Erythroblast (primary cell): ENCODE results near the gene LMF2.

Source experiments
- GATA1 ChIP-seq: IDR thresholded peaks from 2 replicates; pipeline ENCODE4 v1.6.1; 2011; ENCODE audit warnings: low read depth, mild to moderate bottlenecking, control low read depth, low read length, moderate library complexity
- POLR2A ChIP-seq: IDR thresholded peaks from 2 replicates; pipeline ENCODE4 v1.6.1; 2011; ENCODE audit warnings: mild to moderate bottlenecking, low read length

DNA sequence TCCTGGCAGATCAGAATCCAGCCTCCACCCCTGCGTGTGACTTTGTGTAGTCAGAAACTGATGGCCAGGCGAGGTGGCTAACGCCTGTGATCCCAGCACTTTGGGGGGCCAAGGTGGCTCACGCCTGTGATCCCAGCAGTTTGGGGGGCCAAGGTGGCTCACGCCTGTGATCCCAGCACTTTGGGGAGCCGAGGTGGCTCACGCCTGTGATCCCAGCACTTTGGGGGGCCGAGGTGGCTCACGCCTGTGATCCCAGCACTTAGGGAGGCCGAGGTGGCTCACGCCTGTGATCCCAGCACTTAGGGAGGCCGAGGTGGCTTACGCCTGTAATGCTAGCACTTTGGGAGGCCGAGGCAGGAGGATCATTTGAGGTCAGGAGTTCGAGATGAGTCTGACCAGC, 5.7 kb upstream of the LMF2 start:
- no peak for TF ChIP-seq POLR2A
- no peak for TF ChIP-seq GATA1
